NCI-H2107 treated with DMSO at 0.1 percent for 48 hours (cell line): ENCODE results near the gene MSX1.

Experiments
- DNase-seq: peaks from one replicate; lab custom pipeline; 2025; ENCODE audit not compliant: unreplicated experiment; lab: John Stamatoyannopoulos, UW

Gene MSX1

GRCh38 chr4:4868758-4869723 lies 9.6 kb downstream of the MSX1 start:
- DNase-seq: no peak

GRCh38 chr4:4869731-4870571 lies 10.5 kb downstream of the MSX1 start:
- no peak for DNase-seq

GRCh38 chr4:4870576-4871241 lies 11.2 kb downstream of the MSX1 start:
- no peak for DNase-seq

GRCh38 chr4:4871242-4871572 lies 11.7 kb downstream of the MSX1 start:
- no peak for DNase-seq

- DNase-seq: no peak
These were observed 12.3 kb downstream of the MSX1 start for GRCh38 chr4:4871573-4872313.

GRCh38 chr4:4872314-4872903 lies 12.9 kb downstream of the MSX1 start:
- DNase-seq: no peak

GRCh38 chr4:4873203-4873602 lies 13.7 kb downstream of the MSX1 start:
- no peak for DNase-seq

GRCh38 chr4:4874254-4874653 lies 14.8 kb downstream of the MSX1 start:
- DNase-seq: no peak

GRCh38 chr4:4875147-4875546 lies 15.7 kb downstream of the MSX1 start:
- DNase-seq: no peak

GRCh38 chr4:4875611-4876010 lies 16.1 kb downstream of the MSX1 start:
- no peak for DNase-seq

- no peak for DNase-seq
These were observed 17.6 kb downstream of the MSX1 start for GRCh38 chr4:4876945-4877661.

GRCh38 chr4:4880492-4880891 lies 21.0 kb downstream of the MSX1 start:
- no peak for DNase-seq

GRCh38 chr4:4881432-4881831 lies 22.0 kb downstream of the MSX1 start:
- no peak for DNase-seq

GRCh38 chr4:4884611-4885010 lies 25.1 kb downstream of the MSX1 start:
- DNase-seq: no peak

- DNase-seq: no peak
These were observed 28.0 kb downstream of the MSX1 start for GRCh38 chr4:4887426-4887825.

- no peak for DNase-seq
These were observed 29.2 kb downstream of the MSX1 start for GRCh38 chr4:4888695-4889094.

GRCh38 chr4:4889781-4890180 lies 30.3 kb downstream of the MSX1 start:
- DNase-seq: no peak

- DNase-seq: no peak
These were observed 31.2 kb downstream of the MSX1 start for GRCh38 chr4:4890574-4891255.

- DNase-seq: no peak
These were observed 34.3 kb downstream of the MSX1 start for GRCh38 chr4:4893721-4894120.
